Mesodermal cell (in vitro differentiated cells): ENCODE results near the gene MKI67.
A peak's percentile ranks its signal among the peaks of the same experiment; 100 is the strongest.

Experiments
- H3K27ac ChIP-seq: 2 replicates; pipeline ENCODE4 v1.7.0; 2013; ENCODE audit warnings: mild to moderate bottlenecking, low read depth, low read length, moderate library complexity; ENCODE audit not compliant: severe bottlenecking
- H3K36me3 ChIP-seq: 2 replicates; pipeline ENCODE4 v1.7.1; 2013; ENCODE audit warnings: mild to moderate bottlenecking, low read length, moderate library complexity; ENCODE audit not compliant: control insufficient read depth, insufficient read depth
- H3K4me1 ChIP-seq: one replicate; pipeline ENCODE4 v1.7.1; 2013; ENCODE audit warnings: mild to moderate bottlenecking, low read length; ENCODE audit not compliant: insufficient read depth, control insufficient read depth, poor library complexity, severe bottlenecking
- H3K4me3 ChIP-seq: 2 replicates; pipeline ENCODE4 v1.7.0; 2013; ENCODE audit warnings: low read length, control low read depth, mild to moderate bottlenecking; ENCODE audit not compliant: insufficient read depth, poor library complexity, severe bottlenecking; ENCODE audit errors: extremely low read depth
- H3K9me3 ChIP-seq: 2 replicates; pipeline ENCODE4 v1.7.1; 2013; ENCODE audit warnings: mild to moderate bottlenecking, low read length, moderate library complexity; ENCODE audit not compliant: control insufficient read depth
- WGBS, 2 experiments: methylation state at CpG; one replicate each; pipeline ENCODE4 v1.1.5; 2013; ENCODE audit warnings: missing lambda C conversion rate in 2 of 2; ENCODE audit not compliant: insufficient coverage in 2 of 2; 5-methylcytosine and 5-hydroxymethylcytosine counted together

Gene MKI67

DNA sequence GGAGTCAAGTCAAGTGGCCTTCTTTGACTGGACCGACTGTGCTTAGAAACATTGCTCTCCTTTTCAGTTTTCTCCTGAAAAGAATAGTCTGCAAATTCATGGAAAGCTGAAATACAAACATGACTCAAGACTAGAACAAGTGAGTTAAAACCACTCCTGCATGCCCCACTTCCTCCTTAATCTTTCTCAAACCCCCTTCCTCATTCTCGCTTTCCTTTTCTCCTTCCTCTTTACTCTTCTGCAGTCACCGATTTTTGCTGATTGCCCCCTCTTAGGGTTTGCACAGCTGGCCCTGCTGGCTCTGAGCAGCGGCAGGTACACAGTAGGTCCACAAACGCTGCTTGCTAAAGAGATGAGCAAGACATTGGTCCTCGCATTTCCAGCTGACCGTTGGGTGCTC lies 34.8 kb upstream of the MKI67 start:
- WGBS, 2 experiments: 87 to 97% methylated on average over 7 of the region's 7 CpGs
- Histone ChIP-seq H3K4me1 (no peaks in the 10 kb centered on the region), H3K36me3 (no peaks in the 10 kb centered on the region), H3K4me3 (no peak overlapping the region), H3K9me3 (no peaks in the 10 kb centered on the region), H3K27ac (no peak overlapping the region)

DNA sequence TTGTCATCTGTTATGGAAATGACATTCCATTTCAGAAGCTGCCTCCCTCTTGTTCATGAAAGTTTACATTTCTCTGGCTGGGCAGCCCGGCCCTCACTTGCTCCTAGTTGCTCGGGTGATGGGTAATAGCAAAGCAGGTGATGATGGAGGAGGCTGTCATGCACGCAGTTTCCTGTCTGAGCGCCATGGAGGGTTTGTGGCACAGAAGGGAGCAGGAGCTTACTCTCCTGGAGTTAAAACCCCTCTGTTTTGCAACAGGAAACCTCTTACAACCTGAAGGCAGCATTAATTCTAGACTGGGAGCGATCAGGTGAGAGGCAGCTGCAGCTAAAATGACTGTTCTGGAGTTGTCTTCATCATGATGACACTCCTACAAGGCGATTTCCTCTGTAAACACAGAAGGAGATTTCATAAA lies 34.1 kb upstream of the MKI67 start:
- WGBS, 2 experiments: 50 to 83% methylated on average over 1 to 3 of the region's 6 CpGs
- H3K36me3 ChIP-seq: no peaks in the 10 kb centered on the region
- H3K9me3 ChIP-seq: no peaks in the 10 kb centered on the region
- H3K4me1 ChIP-seq: no peaks in the 10 kb centered on the region
- no peak overlapping the region for H3K27ac ChIP-seq
- no peak overlapping the region for H3K4me3 ChIP-seq

DNA sequence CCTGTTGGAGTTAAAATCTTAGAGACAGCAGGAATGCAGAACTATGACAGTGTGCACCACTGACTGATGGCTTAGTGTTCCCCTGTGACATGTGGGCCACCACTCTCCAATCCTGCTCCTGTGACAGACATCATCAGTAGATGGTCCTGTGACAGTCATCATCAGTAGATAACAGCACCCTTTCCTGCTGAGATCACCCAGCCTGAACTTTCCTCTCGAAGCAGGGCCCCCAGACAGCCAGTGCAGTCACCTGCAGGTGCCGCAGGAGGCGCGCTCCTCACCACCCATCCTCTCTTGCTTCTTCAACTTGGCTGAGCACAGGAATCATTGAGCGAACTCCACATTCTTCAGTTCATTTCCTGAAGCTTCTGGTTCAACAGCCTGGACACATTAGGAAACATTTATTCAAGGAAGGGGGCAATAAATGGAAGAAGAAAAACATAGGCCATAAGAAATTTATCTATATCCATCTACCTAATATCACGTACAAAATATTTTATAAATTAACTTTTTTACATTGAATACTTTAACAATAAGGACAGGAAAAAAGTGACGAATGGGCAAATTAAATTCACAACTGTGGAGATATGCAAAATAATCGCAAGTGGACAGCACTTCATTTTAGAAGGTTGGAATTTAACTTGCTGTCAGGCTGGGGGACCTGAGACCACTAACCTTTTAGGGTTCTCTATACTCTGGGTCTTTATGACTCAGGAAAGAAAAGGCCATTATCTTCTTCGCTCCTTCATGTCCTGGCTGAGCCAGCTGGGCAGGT lies 32.0 kb upstream of the MKI67 start:
- H3K9me3 ChIP-seq: no peaks in the 10 kb centered on the region
- WGBS, 2 experiments: 92 to 98% methylated on average over 5 to 7 of the region's 9 CpGs
- H3K36me3 ChIP-seq: no peaks in the 10 kb centered on the region
- no peak overlapping the region for H3K4me3 ChIP-seq
- no peaks in the 10 kb centered on the region for H3K4me1 ChIP-seq
- no peak overlapping the region for H3K27ac ChIP-seq

GRCh38 chr10:128156999-128157755 lies 31.0 kb upstream of the MKI67 start:
- Histone ChIP-seq H3K27ac (no peak overlapping the region), H3K4me1 (no peaks in the 10 kb centered on the region), H3K36me3 (no peaks in the 10 kb centered on the region), H3K4me3 (no peak overlapping the region), H3K9me3 (no peaks in the 10 kb centered on the region)
- WGBS, 2 experiments: 84 to 91% methylated on average over 5 to 7 of the region's 9 CpGs

DNA sequence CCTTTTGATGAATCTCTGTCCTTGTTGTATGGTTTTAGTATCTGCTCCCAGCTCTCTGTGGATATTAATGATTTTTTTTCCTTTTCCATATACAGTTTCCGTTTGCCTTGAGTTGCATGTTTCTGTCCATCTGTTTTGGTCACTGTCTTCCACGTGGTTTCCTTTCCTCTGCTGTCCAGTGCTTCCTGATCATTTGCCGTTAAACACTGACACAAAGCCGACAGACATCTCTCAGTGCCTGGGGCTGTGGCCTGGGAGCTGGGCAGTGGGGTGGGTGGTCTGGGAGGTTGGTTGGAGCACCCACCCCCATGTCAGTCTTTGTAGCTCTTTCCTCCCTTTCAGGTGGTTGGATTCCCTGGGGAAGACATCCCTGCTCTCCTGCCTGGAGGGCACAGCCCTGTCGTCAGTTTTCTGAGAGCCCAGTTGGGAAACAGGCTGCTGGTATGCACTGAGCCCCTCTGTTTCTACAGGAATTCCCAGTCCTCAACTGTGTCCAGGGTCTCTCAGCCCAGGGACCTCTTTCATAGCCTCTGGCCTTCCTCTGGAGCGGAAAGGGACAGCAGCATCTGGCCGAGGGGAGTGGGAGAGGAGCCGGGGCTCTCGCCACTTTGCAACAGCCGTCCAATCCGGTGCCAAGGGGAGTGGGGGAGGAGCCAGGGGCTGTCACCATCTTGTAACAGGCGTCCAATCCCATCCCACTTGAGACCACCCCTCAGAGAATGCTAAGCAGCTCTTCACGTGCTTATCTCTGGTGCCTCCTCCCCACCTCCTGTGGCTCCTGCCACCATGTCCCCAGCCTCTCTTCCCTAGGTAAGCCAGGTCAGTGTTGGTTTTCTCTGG lies 26.7 kb upstream of the MKI67 start:
- Histone ChIP-seq H3K4me1 (no peaks in the 10 kb centered on the region), H3K9me3 (no peaks in the 10 kb centered on the region), H3K4me3 (no peak overlapping the region), H3K27ac (no peak overlapping the region), H3K36me3 (no peaks in the 10 kb centered on the region)
- 69 to 83% methylated on average over 5 to 7 of the region's 13 CpGs for WGBS, 2 experiments

DNA sequence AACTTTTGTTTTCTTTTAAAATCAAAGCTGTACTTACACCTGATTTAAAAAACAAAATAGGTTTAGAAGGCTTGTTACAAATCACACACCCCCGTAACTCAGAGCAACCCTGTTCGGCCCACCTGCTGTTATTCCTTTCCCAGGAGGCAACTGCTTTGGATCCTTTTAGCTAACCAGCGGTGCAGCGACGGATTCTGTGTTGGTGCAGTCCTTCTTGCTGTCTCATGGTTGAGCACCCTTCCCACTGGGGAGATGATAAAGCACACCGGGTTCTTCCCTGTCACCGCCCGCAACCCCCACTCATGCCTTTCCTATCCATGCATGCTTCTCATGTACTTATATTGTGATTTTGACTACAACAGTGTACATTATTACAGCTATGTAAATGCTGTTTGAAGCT lies 24.8 kb upstream of the MKI67 start:
- H3K4me1 ChIP-seq: no peaks in the 10 kb centered on the region
- WGBS, 2 experiments: 89 to 93% methylated on average over 3 to 5 of the region's 8 CpGs
- no peaks in the 10 kb centered on the region for H3K36me3 ChIP-seq
- no peaks in the 10 kb centered on the region for H3K9me3 ChIP-seq
- no peak overlapping the region for H3K4me3 ChIP-seq
- H3K27ac ChIP-seq: no peak overlapping the region

GRCh38 chr10:128150561-128150960 lies 24.3 kb upstream of the MKI67 start:
- 88 to 90% methylated on average over 19 of the region's 20 CpGs for WGBS, 2 experiments
- peak overlapping the region; percentile 35 for H3K4me3 ChIP-seq
- H3K36me3 ChIP-seq: no peaks in the 10 kb centered on the region
- H3K27ac ChIP-seq: no peak overlapping the region
- no peaks in the 10 kb centered on the region for H3K4me1 ChIP-seq
- no peaks in the 10 kb centered on the region for H3K9me3 ChIP-seq

- no peaks in the 10 kb centered on the region for H3K4me1 ChIP-seq
- H3K36me3 ChIP-seq: no peaks in the 10 kb centered on the region
- peak overlapping the region; percentile 35 for H3K4me3 ChIP-seq
- no peaks in the 10 kb centered on the region for H3K9me3 ChIP-seq
- H3K27ac ChIP-seq: no peak overlapping the region
- 1 to 2% methylated on average over 39 to 48 of the region's 53 CpGs for WGBS, 2 experiments
These were observed 23.8 kb upstream of the MKI67 start for GRCh38 chr10:128150045-128150493.

- Histone ChIP-seq H3K4me1 (no peaks in the 10 kb centered on the region), H3K4me3 (peak overlapping the region; percentile 21), H3K9me3 (no peaks in the 10 kb centered on the region), H3K27ac (no peak overlapping the region), H3K36me3 (no peaks in the 10 kb centered on the region)
- WGBS, 2 experiments: 70 to 79% methylated on average over 16 to 38 of the region's 61 CpGs
These were observed 23.2 kb upstream of the MKI67 start for GRCh38 chr10:128149267-128150014.

DNA sequence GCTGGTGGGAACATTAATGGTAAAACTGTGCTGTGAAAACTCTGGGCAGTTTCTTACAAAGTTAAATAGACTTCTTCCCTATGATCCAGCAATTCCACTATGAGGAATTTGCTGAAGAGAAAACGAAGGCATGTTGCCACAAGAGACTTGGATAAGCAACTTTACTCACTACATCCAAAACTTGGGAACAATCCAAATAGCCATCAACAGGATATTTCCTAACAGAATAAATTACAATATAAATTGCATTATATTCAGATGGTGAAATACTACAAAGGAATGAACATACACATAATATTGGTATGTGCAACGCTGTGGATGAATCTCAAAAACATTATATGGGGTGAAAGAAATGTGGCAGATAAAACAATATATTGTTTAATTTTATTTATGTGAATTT lies 21.4 kb upstream of the MKI67 start:
- H3K4me1 ChIP-seq: no peaks in the 10 kb centered on the region
- WGBS, 2 experiments: no CpG with 5 or more reads among the region's 2 CpGs
- no peaks in the 10 kb centered on the region for H3K36me3 ChIP-seq
- H3K27ac ChIP-seq: no peak overlapping the region
- no peak overlapping the region for H3K4me3 ChIP-seq
- no peaks in the 10 kb centered on the region for H3K9me3 ChIP-seq
